HG03439 (cell line): ENCODE data around the gene MARCHF3.

Experiments used
- ATAC-seq: cut with Tn5 transposase; IDR thresholded peaks from one replicate; pipeline ENCODE4 v1.9.1; 2021; ENCODE audit warnings: mild to moderate bottlenecking, moderate library complexity; ENCODE audit not compliant: unreplicated experiment

Gene MARCHF3

GRCh38 chr5:126826619-126827215 lies 203.6 kb downstream of the MARCHF3 start:
- no peak for ATAC-seq

- no peak for ATAC-seq
These were observed 211.1 kb downstream of the MARCHF3 start for GRCh38 chr5:126819253-126819652.

- ATAC-seq, result no peak
These were observed 211.6 kb downstream of the MARCHF3 start for GRCh38 chr5:126818736-126819135.
